Measurements from ENCODE around the gene FAM118A. TPM values are rescaled to one million over a fixed set of nuclear protein-coding genes. Genes with fewer than 3 reads are reported as not detected.
A peak's percentile ranks its signal among the peaks of the same experiment; 100 is the strongest.

The FAM118A gene
- polyA plus RNA-seq, 1 experiment: 23.3 TPM

DNA sequence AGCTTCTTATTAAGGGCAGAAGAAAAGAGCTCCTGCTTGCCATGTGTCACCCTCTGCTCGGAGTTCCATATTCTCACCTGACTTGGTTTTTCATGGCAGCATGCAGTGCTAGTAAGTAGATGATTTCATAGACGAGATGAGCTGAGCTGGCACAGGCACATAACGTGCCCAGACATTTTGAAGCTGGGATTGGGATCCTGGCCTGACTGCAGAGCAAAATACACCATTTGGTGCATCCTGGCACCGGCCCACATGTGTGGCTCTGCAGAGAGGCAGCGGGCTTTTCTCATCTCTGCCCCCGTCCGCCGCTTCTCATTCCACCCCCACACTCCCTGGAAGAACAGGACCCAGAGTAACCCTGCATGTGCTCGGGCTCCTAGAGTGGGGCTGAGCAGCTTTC lies 24.8 kb downstream of the FAM118A start:
- DNase-seq (ENCODE audit: low read depth, low spot score): no peak
- ChIA-PET CTCF (no interaction called here), POLR2A (interaction anchor here (0.6 kb wide), 1 partner anchor 82 kb away, joined by 6 read pairs; no protein-coding TSS in a partner anchor)
- Histone ChIP-seq H3K27me3 (ENCODE audit: control insufficient read depth, insufficient read depth, low read length) (no peaks in the 10 kb centered on the region), H3K9me3 (ENCODE audit: control insufficient read depth, insufficient read depth, low read length) (no peaks in the 10 kb centered on the region), H3K27ac (ENCODE audit: low read depth, low read length) (no peak overlapping the region), H3K4me3 (ENCODE audit: low read depth, low read length) (no peak overlapping the region)
- TF ChIP-seq, protein P1, sequence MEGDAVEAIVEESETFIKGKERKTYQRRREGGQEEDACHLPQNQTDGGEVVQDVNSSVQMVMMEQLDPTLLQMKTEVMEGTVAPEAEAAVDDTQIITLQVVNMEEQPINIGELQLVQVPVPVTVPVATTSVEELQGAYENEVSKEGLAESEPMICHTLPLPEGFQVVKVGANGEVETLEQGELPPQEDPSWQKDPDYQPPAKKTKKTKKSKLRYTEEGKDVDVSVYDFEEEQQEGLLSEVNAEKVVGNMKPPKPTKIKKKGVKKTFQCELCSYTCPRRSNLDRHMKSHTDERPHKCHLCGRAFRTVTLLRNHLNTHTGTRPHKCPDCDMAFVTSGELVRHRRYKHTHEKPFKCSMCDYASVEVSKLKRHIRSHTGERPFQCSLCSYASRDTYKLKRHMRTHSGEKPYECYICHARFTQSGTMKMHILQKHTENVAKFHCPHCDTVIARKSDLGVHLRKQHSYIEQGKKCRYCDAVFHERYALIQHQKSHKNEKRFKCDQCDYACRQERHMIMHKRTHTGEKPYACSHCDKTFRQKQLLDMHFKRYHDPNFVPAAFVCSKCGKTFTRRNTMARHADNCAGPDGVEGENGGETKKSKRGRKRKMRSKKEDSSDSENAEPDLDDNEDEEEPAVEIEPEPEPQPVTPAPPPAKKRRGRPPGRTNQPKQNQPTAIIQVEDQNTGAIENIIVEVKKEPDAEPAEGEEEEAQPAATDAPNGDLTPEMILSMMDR (IDR thresholded peaks at IDR 0.05; ENCODE audit: low read depth, low read length): no peak

DNA sequence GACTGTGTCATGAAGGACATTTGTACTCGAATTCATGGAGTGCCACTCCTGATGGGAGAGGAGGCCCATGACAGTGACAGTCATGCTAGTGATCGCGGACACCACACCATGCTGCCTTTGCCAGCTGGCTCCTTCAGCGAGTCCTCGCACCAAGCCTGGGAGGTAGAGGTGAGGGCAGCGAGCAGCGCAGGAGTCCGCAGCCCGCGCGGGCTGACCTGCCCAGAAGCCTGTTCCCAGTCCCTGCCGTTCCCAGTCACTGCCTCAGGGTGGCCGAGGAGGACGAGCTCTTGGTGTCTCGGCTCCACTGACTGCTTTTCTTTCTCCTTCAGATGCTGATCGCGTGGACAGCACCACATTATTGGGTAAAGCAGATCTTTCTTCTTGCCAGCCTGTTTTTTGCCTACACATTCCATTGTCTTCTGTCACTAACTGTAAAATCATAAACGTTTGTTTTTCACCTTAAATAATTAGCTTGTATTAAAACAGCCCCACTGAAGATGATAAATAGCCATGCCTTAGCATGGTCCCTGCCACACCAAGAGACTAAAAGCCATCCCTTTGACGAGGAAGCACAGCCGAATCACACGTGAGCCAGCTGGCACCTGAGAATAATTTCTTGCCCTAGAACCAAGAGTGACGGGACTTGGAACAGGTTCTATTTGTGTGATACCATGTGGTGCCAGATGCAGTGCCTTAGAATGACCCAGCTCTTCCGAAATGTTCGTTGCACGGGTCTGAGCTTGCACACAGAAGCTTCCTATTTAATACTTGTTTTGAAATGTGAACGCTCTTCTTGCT lies 25.5 kb downstream of the FAM118A start:
- Histone ChIP-seq H3K9me3 (ENCODE audit: control insufficient read depth, insufficient read depth, low read length) (no peaks in the 10 kb centered on the region), H3K4me3 (ENCODE audit: low read depth, low read length) (no peak overlapping the region), H3K27me3 (ENCODE audit: control insufficient read depth, insufficient read depth, low read length) (no peaks in the 10 kb centered on the region), H3K27ac (ENCODE audit: low read depth, low read length) (peak overlapping the region; percentile 11)
- DNase-seq (ENCODE audit: low read depth, low spot score): no peak
- TF ChIP-seq, protein P1 (IDR thresholded peaks at IDR 0.05; ENCODE audit: low read depth, low read length): peak; percentile 21; the same call in 1 of the 2 replicates
- ChIA-PET CTCF (interaction anchor here (0.6 kb wide), 1 partner anchor 84 kb away, joined by 3 read pairs; no protein-coding TSS in a partner anchor), POLR2A (no interaction called here)

GRCh38 chr22:45335854-45336522 lies 26.3 kb downstream of the FAM118A start:
- CTCF ChIA-PET: interaction anchor here (0.6 kb wide), 1 partner anchor 83 kb away, joined by 3 read pairs; no protein-coding TSS in a partner anchor
- no peak for DNase-seq (ENCODE audit: low read depth, low spot score)
- TF ChIP-seq, protein P1 (IDR thresholded peaks at IDR 0.05; ENCODE audit: low read depth, low read length): no peak
- no peaks in the 10 kb centered on the region for H3K27me3 ChIP-seq (ENCODE audit: control insufficient read depth, insufficient read depth, low read length)
- no peak overlapping the region for H3K4me3 ChIP-seq (ENCODE audit: low read depth, low read length)
- no peaks in the 10 kb centered on the region for H3K9me3 ChIP-seq (ENCODE audit: control insufficient read depth, insufficient read depth, low read length)
- H3K27ac ChIP-seq (ENCODE audit: low read depth, low read length): no peak overlapping the region
- POLR2A ChIA-PET: no interaction called here

DNA sequence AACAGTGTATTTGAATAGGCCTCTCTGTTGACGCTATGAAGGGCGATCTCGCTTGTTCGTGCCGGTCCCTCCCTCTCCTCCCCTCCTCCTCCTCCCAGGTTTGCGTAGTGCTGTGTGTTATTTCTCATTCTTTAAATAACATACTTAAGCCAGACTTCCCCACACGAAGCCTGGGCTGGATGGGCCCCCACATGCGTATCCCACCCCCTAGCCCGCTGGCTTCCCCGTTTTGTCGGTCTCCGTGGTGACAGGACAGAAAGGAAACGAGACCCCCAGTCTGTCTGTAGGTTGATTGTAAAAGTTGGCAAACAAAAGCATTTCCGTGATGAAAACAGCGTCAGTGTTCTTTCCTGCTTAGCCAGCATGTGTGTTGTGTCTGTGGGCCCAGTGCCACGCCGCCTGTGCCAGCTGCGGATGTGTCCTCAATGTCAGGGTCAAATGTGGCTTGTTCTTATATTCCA lies 27.3 kb downstream of the FAM118A start:
- TF ChIP-seq, protein P1 (IDR thresholded peaks at IDR 0.05; ENCODE audit: low read depth, low read length): no peak
- ChIA-PET POLR2A (no interaction called here), CTCF (no interaction called here)
- Histone ChIP-seq H3K4me3 (ENCODE audit: low read depth, low read length) (no peak overlapping the region), H3K27ac (ENCODE audit: low read depth, low read length) (no peak overlapping the region), H3K9me3 (ENCODE audit: control insufficient read depth, insufficient read depth, low read length) (no peaks in the 10 kb centered on the region), H3K27me3 (ENCODE audit: control insufficient read depth, insufficient read depth, low read length) (no peaks in the 10 kb centered on the region)
- DNase-seq (ENCODE audit: low read depth, low spot score): no peak

- ChIA-PET POLR2A (no interaction called here), CTCF (no interaction called here)
- DNase-seq (ENCODE audit: low read depth, low spot score): no peak
- no peaks in the 10 kb centered on the region for H3K27me3 ChIP-seq (ENCODE audit: control insufficient read depth, insufficient read depth, low read length)
- no peak overlapping the region for H3K4me3 ChIP-seq (ENCODE audit: low read depth, low read length)
- H3K27ac ChIP-seq (ENCODE audit: low read depth, low read length): no peak overlapping the region
- TF ChIP-seq, protein P1 (IDR thresholded peaks at IDR 0.05; ENCODE audit: low read depth, low read length): no peak
- no peaks in the 10 kb centered on the region for H3K9me3 ChIP-seq (ENCODE audit: control insufficient read depth, insufficient read depth, low read length)
These were observed 27.8 kb downstream of the FAM118A start for GRCh38 chr22:45337536-45337935.

Data from AG04450 (cell line).